NOMO-1 treated with DMSO at 0.1 percent for 48 hours (cell line): Measurements from ENCODE around the gene HOOK2.
"Not testable (repeated sequence)": the region's sequence is repeated elsewhere in the genome, so short reads cannot be mapped to it uniquely, and the experiment has no call there.

ENCODE experiments used
- DNase-seq: peaks from one replicate; lab custom pipeline; 2025; ENCODE audit not compliant: unreplicated experiment; lab: John Stamatoyannopoulos, UW

HOOK2 gene, protein sequence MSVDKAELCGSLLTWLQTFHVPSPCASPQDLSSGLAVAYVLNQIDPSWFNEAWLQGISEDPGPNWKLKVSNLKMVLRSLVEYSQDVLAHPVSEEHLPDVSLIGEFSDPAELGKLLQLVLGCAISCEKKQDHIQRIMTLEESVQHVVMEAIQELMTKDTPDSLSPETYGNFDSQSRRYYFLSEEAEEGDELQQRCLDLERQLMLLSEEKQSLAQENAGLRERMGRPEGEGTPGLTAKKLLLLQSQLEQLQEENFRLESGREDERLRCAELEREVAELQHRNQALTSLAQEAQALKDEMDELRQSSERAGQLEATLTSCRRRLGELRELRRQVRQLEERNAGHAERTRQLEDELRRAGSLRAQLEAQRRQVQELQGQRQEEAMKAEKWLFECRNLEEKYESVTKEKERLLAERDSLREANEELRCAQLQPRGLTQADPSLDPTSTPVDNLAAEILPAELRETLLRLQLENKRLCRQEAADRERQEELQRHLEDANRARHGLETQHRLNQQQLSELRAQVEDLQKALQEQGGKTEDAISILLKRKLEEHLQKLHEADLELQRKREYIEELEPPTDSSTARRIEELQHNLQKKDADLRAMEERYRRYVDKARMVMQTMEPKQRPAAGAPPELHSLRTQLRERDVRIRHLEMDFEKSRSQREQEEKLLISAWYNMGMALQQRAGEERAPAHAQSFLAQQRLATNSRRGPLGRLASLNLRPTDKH

DNA sequence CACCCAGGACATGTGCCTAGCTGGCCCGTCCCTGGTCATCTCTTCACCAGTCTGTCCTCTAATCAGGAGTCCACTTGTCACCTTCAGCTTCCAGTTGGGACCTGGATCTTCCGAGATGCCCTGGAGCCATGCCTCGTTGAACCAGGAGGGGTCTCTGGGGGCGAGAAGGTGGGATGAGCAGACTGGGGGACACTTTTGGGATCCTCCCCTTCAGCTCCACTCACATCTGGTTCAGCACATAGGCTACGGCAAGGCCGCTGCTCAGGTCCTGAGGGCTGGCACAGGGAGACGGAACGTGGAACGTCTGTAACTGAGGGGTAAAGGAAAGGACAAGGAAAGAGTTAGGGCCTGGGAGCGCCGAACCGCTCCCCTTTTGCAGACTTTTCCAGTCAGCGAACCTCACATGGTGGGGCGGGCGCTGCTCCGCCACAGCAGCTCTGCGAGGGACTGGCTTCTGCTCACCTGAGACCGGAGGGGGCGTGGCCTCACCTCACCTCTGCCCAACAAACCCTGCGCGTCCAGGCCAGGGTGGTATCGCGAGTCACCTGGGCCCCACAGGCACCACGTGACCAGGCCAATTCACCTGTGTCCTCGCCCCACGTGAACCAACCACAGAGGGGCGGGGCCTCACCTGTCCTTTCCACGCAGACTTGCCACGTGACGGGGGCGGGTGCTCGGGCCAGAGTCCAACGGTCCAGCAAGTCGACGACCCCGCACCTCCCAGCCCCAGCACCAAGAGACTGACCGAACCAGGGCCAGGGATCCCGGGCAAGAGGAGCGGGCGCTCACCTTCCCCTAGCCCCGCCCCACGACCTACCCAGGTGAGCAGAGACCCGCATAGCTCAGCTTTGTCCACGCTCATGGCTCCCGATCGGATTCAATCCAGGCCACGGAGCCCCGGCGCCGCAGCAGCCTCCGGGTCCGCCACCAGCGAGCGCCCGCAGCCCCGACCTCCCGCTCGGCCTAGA, at the start of gene HOOK2:
Gene HOOK2 (minus strand): TSS at position 965 of the 968 bp plus-strand sequence. CDS start 103 bp downstream, at position 862.
- no peak for DNase-seq

DNA sequence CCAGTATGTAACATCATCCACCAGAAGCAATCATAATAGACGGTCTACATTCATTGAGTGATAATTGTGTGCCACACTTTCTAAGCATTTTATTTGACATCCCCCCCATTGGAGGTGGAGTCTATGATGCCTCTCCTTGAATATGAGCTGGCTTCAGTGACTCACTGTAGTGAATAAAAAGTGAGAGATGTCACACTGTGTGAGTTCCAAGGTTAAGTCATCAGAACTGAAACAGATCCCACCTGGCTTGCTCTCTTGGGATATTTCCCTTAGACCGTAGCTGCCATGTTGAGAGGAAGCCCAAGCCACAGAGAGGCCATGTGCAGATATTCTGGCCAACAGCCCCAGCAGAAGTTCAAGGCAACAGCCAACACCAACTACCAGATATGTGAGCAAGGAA, 46.4 kb upstream of the HOOK2 start:
- DNase-seq: no peak

DNA sequence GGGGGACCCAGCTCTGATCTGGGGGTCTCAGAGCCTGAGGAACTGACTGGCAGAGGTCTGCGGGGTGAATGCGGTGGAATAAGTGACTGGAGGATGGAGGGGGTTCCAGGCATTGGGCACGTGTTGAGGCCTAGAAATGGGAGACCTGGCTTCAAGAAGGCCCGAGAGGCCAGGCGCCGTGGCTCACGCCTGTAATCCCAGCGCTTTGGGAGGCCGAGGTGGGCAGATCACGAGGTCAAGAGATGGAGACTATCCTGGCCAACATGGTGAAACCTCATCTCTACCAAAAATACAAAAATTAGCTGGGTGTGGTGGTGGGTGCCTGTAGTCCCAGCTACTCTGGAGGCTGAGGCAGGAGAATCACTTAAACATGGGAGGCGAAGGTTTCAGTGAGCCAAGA, 42.5 kb upstream of the HOOK2 start:
- not testable (repeated sequence) for DNase-seq

DNA sequence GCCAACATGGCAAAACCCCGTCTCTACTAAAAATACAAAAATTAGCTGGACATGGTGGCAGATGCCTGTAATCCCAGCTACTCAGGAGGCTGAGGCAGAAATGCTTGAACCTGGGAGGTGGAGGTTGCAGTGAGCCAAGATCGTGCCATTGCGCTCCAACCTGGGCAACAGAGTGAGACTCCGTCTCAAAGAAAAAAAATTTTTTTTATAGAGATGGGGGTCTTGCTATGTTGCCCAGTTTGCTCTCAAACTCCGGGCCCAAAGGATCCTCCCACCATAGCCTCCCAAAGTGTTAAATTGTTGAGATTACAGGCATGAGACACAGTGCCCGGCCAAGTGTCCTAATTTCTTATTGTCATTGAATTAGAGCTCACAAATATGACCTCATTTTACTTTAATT, 41.8 kb upstream of the HOOK2 start:
- DNase-seq: not testable (repeated sequence)

DNA sequence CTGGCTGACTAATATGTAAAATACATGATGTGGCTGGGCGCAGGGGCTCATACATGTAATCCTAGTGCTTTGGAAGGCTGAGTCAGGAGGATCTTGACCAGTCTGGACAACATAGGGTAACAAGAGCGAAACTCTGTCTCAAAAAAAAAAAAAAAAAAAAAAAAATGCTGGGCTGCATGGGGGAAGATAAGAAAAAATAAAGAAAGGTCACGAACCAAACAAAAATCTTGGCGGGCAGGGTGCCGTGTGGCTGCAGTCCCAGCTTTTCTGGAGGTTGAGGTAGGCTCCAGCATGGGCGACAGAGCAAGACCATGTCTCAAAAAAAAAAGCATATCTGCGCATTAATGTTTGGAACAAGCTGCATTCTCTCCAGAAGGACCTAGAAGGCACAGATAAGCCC, 39.7 kb upstream of the HOOK2 start:
- no peak for DNase-seq

DNA sequence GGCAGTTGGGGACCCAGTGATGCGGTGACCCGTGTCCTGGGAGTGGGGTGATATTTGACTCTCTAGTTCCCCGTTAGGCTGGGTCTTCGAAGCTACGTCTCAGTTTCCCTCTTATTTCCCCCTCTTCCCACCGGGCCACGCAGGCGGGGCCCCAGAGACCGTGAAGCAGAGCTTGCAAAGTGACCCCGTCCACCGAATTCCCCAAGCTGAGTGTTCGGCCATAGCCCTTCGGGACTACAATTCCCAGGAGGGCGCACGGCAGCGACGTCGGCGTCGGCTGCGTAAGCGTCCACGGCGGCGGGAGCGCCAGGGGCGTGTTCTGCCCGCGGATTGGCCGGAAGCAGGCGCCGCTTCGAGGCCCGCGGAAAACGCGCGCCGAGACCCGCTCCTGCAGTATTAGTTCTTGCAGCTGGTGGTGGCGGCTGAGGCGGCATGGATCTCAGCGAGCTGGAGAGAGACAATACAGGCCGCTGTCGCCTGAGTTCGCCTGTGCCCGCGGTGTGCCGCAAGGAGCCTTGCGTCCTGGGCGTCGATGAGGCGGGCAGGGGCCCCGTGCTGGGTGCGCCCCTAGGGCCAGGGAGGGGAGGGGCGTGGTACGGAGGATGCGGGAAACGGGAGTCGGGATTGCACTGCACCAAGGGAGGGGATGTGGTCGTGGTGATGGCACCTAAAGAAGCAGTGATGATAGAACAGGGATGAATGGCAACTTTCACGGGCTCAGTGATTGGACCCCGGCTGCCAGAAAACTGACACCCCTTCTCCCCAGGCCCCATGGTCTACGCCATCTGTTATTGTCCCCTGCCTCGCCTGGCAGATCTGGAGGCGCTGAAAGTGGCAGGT, 31.1 kb upstream of the HOOK2 start, which contains the start of gene RNASEH2A:
Gene RNASEH2A (plus strand): TSS at position 343 of the 840 bp plus-strand sequence. CDS start 90 bp downstream, at position 433.
- peak; percentile 87 for DNase-seq

DNA sequence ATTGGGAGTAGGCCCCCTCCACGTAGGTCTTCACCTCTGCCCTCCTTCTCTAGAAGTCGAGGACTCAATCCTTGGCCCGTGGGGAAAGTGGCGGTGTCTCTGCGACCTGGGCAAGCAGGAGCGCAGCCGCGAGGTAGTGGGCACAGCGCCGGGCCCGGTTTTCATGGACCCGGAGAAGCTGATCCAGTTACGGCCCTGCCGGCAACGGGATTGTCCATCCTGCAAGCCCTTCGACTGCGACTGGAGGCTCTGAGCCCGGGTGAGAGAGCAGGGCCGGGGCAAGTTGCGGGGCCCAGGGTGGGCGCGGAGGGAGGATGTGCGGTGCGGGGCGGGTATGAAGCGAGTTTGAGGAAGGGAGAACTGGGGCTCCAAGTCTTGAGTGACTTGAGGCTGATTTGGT, 28.7 kb upstream of the HOOK2 start:
- DNase-seq: no peak

DNA sequence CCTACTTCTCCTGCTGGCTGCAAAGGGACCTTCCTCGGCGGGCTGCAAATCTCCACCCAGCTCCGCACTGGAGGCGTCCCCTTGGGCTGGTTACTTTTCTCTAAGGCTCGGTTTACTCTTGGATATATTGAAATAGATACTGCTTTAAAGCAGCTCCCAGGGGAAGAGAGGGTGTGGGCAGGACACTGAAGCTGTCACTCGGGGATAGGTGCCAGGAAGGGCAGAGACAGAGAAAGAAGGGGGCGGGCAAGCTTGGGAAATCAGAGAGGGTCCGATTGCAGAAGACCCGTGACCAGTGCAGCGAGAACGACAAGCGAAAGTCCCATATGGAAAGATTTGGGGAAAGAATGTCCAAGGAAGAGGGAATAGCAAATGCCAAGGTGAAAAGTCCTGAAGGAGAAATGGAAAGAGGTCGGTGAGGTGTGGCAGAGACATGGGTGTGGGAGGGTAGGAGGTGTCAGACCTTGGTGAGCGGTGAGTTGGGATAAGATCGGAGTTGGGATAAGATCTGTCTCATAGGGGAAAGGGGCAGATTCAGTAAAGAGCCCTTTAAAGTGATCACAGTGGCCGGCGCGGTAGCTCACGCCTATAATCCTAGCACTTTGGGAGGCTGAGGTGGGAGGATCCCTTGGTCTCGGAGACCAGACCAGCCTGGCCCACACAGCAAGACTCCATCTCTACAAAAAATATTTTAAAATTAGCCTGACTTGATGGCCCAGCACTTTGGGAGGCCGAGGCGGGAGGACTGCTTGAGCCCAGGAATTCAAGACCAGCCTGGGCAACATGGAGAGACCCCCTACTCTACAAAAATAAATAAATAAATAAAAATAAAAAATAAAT, 27.1 kb upstream of the HOOK2 start:
- DNase-seq: no peak

DNA sequence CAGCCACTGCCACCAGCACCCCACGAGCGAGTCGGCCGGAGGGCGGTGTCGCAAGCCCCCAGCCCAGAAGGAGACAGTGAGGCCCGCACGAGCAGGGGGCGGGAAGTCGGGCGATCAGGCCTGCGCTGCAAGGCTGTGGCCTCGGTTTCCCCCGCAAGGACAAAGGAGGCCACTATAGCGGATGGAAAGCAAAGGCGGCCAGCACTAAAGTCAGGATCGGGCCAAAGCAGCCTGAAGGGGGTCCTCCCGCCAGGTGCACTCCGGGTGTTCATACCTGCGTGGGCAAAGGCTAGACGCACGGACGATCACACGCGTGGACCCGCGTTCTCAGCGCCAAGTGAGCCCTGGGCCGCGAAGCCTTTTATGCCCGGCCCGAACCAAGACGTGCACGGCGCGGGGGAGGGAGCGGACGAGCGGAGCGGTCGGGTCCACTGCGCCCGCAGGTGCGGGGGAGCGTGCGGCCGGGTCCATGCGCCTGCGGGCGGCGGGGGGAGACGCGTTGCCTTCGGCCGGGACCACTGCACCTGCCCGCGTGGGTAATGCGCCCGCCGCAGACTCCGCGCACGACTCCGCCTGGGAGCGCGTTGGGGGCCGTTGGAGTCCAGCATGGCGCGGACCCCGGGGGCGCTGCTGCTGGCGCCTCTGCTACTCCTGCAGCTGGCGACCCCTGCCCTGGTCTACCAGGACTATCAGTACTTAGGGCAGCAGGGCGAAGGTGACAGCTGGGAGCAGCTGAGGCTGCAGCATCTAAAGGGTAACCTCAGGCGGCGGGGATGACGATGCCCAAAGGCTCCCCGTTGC, 26.3 kb upstream of the HOOK2 start, which contains the start of the genes PRDX2 and THSD8:
Gene PRDX2 (minus strand): TSS at position 335 of the 801 bp plus-strand sequence. CDS start 539 bp downstream, outside the sequence.
Gene THSD8 (plus strand): TSS at position 604 of the 801 bp plus-strand sequence. CDS start 3 bp downstream, at position 607.
- peak; percentile 66 for DNase-seq

DNA sequence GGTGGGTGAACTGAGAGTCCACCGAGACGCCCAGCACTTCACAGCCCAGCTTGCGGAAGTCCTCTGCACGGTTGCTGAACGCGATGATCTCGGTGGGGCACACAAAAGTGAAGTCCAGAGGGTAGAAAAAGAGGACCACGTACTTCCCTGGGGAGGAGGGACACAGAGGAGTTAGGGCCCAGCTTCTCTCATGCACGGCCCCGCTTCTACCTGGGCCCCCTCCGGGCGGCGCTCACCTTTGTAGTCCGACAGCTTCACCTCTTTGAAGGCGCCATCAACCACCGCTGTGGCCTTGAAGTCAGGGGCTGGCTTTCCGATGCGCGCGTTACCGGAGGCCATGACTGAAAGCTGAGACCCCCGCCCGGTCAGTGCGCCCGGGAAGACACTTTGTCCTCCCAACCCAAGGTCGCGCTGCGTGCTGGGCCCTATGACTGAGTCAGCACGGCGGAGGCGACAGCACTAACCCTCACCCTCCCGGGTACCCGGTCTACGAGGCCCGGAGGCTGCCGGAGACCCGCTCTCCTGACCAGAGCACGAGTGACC, 25.6 kb upstream of the HOOK2 start:
- no peak for DNase-seq

DNA sequence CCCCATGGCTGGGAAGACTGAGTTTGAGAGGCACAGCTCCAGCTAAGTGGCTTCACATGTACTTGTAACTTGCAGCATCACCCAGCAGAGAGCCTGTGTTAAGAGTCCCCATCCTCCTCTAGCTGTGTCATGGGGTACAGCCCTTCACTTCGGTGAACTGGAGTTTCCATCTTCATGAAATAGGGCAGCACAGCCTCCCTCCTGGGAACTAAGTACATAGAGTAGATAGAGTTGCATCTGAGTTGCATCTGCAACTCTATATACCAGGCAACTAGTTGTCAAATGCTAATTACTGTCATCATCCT, 25.1 kb upstream of the HOOK2 start:
- DNase-seq: no peak

DNA sequence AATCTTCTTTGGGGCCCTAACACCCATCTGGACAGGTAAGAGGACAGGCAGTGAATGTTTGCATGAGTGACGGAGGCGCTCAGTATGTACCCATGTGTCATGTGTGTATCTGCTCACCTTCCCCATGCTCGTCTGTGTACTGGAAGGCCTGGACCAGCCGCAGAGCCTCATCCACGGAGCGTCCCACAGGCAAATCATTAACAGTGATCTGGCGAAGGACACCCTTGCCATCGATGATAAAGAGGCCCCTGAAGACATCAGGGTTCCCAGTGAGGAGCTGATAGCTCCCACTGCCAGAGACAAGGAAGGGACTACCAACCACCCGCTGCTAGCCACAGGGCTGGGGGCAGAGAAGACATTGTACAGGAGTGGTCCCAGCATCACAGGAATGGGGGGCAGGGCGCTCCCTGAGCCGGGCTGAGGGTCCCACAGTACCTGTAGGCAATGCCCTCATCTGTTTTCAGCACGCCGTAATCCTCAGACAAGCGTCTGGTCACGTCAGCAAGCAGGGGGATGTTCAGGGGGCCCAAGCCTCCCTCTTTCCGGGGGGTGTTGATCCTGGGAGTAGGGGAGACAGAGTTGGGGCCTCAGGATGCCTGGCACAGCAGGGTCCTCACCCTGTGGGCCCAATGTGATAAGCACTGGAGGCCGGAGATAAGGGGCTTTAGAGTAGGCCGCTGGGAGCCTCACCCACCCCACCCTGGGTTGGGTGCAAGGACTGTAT, 24.6 kb upstream of the HOOK2 start:
- no peak for DNase-seq

DNA sequence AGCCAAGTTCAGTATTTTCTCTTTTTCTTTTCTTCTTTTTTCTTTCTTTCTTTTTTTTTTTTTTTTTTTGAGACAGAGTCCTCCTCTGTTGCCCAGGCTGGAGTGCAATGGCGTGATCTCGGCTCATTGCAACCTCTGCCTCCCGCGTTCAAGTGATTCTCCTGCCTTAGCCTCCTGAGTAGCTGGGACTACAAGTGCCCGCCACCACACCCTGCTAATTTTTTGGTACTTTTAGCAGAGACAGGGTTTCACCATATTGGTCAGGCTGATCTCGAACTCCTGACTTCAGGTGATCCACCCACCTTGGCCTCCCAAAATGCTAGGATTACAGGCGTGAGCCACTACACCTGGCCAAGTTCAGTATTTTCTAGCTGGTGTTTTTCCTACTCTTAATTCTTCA, 22.3 kb upstream of the HOOK2 start:
- not testable (repeated sequence) for DNase-seq

DNA sequence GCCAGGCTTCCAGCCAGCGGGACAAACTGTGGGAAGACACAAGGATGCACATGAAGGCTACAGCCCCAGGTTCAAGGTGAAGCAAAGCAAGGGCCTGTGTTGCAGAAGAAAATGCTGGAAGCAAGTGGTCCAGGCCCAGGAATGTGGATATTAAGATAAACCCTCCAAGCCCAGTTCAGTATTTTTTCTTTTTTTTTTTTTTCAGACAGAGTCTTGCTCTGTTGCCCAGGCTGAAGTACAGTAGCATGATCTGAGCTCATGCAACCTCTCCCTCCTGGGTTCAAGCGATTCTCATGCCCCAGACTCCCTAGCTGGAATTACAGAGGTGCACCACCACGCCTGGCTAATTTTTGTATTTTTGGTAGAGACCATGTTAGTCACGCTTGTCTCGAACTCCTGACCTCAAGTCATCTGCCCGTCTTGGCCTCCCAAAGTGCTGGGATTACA, 21.8 kb upstream of the HOOK2 start:
- DNase-seq: no peak

DNA sequence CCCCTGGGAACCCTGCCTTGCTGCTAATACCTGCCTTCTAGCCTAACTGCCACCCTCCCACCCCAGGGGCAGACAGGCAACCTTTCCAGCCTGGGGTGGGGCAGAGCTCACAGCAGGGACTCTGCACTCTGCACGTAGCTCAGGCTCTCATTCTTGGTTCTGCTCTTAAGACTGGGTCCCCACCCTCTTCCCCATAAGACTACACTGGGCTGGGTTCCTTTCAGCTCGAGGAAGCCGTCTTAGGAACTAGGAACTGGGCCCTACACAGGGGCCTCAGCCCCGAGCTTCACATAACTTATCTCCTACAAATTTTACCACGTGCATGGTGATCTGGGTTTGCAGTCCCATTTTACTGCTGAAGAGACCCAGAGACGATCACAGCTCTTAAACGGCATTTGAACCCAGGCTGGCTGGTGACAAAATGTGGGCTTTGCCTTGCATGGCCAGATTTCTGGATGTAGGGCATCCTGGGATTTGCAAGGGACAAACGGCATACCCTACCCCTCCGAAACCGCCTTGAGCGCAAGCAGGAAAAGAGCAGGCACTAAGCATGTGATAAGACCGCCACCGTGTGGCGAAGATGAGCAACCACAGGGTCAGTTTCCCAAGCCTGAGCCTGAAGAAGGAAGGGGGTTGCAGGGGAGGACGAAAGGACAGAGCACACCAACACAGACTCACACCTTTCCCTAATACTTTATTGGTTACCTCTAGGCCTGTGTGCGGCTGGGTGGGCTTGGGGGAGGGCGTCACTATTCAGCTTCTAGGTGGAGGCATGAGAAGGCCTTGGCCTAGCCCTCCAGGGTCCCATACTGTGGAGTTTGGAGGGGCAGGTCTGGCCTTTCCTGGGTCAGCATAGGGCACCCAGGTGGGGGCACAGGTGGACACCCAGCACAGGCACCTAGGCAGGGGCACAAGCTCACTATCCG, 21.1 kb upstream of the HOOK2 start:
- DNase-seq: peak; percentile 66

DNA sequence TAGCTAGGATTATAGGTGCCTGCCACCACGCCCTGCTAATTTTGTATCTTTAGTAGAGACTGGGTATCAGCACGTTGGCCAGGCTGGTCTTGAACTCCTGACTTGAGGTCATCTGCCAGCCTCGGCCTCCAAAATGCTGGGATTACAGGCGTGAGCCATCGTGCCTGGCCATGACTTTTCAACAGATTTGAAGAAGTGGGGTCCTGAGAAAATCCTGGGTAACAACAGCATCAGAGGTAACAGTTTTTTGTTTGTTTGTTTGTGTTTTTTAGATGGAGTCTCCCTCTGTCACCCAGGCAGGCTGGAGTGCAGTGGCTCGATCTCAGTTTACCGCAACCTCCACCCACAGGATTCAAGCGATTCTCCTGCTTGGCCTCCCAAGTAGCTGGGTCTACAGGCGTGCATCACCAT, 19.6 kb upstream of the HOOK2 start:
- no peak for DNase-seq
